ENCODE data around the gene LCN6.
"Not testable (repeated sequence)": the region's sequence is repeated elsewhere in the genome, so short reads cannot be mapped to it uniquely, and the experiment has no call there.

GRCh38 chr9:136755302-136756133, 7.2 kb upstream of the LCN6 start:
- TF ChIP-seq, protein P1, sequence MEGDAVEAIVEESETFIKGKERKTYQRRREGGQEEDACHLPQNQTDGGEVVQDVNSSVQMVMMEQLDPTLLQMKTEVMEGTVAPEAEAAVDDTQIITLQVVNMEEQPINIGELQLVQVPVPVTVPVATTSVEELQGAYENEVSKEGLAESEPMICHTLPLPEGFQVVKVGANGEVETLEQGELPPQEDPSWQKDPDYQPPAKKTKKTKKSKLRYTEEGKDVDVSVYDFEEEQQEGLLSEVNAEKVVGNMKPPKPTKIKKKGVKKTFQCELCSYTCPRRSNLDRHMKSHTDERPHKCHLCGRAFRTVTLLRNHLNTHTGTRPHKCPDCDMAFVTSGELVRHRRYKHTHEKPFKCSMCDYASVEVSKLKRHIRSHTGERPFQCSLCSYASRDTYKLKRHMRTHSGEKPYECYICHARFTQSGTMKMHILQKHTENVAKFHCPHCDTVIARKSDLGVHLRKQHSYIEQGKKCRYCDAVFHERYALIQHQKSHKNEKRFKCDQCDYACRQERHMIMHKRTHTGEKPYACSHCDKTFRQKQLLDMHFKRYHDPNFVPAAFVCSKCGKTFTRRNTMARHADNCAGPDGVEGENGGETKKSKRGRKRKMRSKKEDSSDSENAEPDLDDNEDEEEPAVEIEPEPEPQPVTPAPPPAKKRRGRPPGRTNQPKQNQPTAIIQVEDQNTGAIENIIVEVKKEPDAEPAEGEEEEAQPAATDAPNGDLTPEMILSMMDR (IDR thresholded peaks at IDR 0.05), result not testable (repeated sequence)
- not testable (repeated sequence) for TF ChIP-seq POLR2A (IDR thresholded peaks at IDR 0.05)
